ENCODE data around the gene CCDC85B. TPM values are rescaled to one million over a fixed set of nuclear protein-coding genes. Genes with fewer than 3 reads are reported as not detected.
A peak's percentile ranks its signal among the peaks of the same experiment; 100 is the strongest.

Gene CCDC85B
- total RNA-seq, 4 donors from 2014 or later = 63.5 to 99.5 (median 84.6) TPM

DNA sequence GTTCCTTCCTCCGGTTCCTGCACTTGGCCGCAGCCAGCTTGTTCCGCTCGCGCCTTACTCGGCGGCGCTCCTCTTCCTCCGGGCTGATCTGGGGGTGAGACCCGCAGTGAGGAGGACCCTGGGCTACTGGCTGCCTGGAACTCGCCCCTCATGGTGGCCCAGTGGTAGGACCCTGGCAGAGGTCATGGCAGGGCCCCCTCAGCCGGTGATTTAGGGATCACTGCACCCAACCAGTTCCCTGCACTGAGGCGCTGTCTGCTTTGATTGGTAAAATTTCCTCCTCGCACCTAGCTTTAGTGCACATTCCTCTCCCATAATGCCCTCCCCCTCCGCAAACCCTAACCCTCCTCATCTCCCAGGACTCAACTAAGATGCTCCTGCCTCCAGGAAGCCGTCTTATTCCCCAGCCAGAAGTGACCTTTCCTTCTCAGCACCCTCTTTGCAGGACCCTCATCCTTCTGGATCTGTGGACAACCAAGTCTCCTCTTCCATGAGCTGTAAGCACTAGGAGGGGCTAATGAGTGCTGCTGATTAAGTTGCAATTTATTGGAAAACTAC is 3.6 kb downstream of the CCDC85B start:
- no peak for DNase-seq (ENCODE audit: extremely low spot score)
- TF ChIP-seq POLR2A (IDR thresholded peaks at IDR 0.05; ENCODE audit: low read depth) (no peak), EP300 (IDR thresholded peaks at IDR 0.05) (no peak), CTCF (IDR thresholded peaks at IDR 0.05) (no peak), POLR2AphosphoS5 (IDR thresholded peaks at IDR 0.05) (no peak)
- H3K36me3 ChIP-seq = no peaks in the 10 kb centered on the region
- H3K4me3 ChIP-seq = peak overlapping the region; percentile 27 to 84 (median 57)
- peaks cover 0 to 2% (median 0%) of the 10 kb centered on the region in 4 donors for H3K27me3 ChIP-seq
- peaks cover 42 to 57% (median 51%) of the 10 kb centered on the region in 4 donors for H3K4me1 ChIP-seq
- intact Hi-C loops (cut with DNase I) = no loop called here
- WGBS = 59% methylated on average over 13 of the region's 16 CpGs
- no peaks in the 10 kb centered on the region for H3K9me3 ChIP-seq
- H3K27ac ChIP-seq (replicated peaks in 1 of 4) = peak overlapping the region; percentile 96 to 100 (median 98)

DNA sequence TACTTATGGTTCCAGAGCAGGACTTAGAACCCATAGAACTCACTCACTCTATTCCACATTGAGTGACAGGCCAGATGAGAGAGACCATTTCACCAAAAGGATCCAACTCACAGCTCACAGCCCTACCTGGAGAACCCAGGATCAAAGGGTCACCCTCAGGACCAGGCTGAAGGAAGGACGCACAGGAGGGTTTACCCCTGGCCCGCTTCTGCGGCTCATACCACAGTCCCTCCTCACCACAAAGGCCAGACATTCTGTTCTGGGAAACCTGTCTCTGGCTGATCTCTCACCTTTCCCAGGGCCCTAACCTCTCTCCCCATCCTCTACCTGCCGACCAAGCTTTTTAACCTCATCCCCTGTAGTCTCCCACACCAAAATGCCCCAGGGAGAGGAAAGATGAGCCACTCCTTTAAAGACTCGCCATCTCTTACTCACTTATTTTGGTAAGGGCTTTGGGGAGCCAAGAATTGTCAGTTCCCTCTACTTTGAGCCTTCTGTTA is 5.1 kb downstream of the CCDC85B start:
- intact Hi-C loops (cut with DNase I) = no loop called here
- TF ChIP-seq EP300 (IDR thresholded peaks at IDR 0.05) = no peak
- no peak for DNase-seq (ENCODE audit: extremely low spot score)
- H3K9me3 ChIP-seq = no peaks in the 10 kb centered on the region
- peaks cover 42 to 60% (median 53%) of the 10 kb centered on the region in 4 donors for H3K4me1 ChIP-seq
- 94% methylated on average over 5 of the region's 5 CpGs for WGBS
- no peak overlapping the region for H3K4me3 ChIP-seq
- H3K36me3 ChIP-seq = no peaks in the 10 kb centered on the region
- peaks cover 0 to 11% (median 0%) of the 10 kb centered on the region in 4 donors for H3K27me3 ChIP-seq
- no peak overlapping the region for H3K27ac ChIP-seq (replicated peaks in 1 of 4)

DNA sequence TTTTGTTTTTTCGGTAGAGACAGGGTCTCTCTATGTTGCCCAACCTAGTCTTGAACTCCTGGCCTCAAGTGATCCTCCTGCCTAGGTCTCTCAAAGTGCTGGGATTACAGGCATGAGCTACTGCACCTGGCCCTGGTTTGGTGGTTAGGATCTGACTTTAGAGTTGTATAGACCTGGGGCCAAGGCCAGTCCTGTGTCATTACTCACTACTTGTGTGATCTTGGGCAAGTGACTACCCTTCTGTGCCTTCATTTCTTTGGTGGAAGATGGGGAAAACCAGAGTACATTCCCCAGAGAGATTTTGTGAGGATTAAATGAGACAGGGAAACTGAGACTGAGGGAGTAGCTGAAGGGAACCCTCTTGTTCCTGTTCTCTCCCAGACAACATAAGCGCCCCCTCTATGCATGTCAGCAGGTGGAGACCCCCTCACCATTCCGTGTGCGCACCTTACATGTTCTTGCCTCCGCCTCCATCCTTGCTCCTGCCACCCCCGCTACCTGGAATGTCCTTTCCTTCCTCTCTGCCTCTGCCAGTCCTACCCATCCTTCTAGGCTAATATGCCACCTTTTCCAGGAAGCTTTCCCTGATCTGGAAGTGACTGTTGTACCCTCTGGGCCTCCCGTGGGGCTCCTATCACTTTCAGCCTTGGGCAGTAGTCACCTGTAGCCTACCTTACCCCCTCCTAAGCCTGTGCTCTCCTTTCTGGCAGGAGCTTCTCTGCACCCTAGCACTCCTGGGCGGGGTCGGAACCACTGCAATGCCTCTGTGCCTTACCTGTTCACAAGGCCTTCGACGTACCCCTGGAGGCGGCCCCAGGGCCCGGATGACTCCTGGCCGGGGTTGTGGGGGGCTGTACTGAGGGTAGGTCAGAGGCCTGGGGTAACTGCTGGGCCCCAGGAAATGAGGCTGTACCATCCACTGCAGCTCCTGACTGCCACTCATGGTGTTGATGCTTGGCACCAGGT is 5.8 kb downstream of the CCDC85B start:
- no peak overlapping the region for H3K4me3 ChIP-seq
- H3K9me3 ChIP-seq = no peaks in the 10 kb centered on the region
- H3K4me1 ChIP-seq = peaks cover 46 to 58% (median 51%) of the 10 kb centered on the region in 4 donors
- intact Hi-C loops (cut with DNase I) = no loop called here
- peaks cover 0 to 11% (median 0%) of the 10 kb centered on the region in 4 donors for H3K27me3 ChIP-seq
- H3K36me3 ChIP-seq = no peaks in the 10 kb centered on the region
- DNase-seq (ENCODE audit: extremely low spot score) = no peak
- 92% methylated on average over 14 of the region's 14 CpGs for WGBS
- TF ChIP-seq POLR2AphosphoS5 (IDR thresholded peaks at IDR 0.05) = no peak
- TF ChIP-seq EP300 (IDR thresholded peaks at IDR 0.05) = no peak
- TF ChIP-seq POLR2A (IDR thresholded peaks at IDR 0.05; ENCODE audit: low read depth) = no peak
- TF ChIP-seq CTCF (IDR thresholded peaks at IDR 0.05) = no peak
- no peak overlapping the region for H3K27ac ChIP-seq (replicated peaks in 1 of 4)

GRCh38 chr11:65897020-65897471 is 6.6 kb downstream of the CCDC85B start:
- peaks cover 0 to 11% (median 0%) of the 10 kb centered on the region in 4 donors for H3K27me3 ChIP-seq
- WGBS = 95% methylated on average over 4 of the region's 4 CpGs
- intact Hi-C loops (cut with DNase I) = no loop called here

More at GRCh38 chr11:65897020-65897471, 6.6 kb downstream of the CCDC85B start:
- no peak for DNase-seq (ENCODE audit: extremely low spot score)
- TF ChIP-seq EP300 (IDR thresholded peaks at IDR 0.05) (no peak), POLR2A (IDR thresholded peaks at IDR 0.05; ENCODE audit: low read depth) (no peak), POLR2AphosphoS5 (IDR thresholded peaks at IDR 0.05) (no peak), CTCF (IDR thresholded peaks at IDR 0.05) (no peak)
- no peaks in the 10 kb centered on the region for H3K36me3 ChIP-seq
- H3K4me3 ChIP-seq = no peak overlapping the region
- H3K4me1 ChIP-seq = peaks cover 41 to 50% (median 44%) of the 10 kb centered on the region in 4 donors
- H3K9me3 ChIP-seq = no peaks in the 10 kb centered on the region
- no peak overlapping the region for H3K27ac ChIP-seq (replicated peaks in 1 of 4)

All from esophagus muscularis mucosa (tissue), 4 donors.